ENCODE results near the gene CENPT. TPM values are rescaled to one million over a fixed set of nuclear protein-coding genes. Genes with fewer than 3 reads are reported as not detected.

CENPT gene
- total and polyA plus RNA-seq, 2 of the 8 experiments (the other 6 are each of a cell fraction or from before 2014, with no cell fraction given), result 42.4 to 53.4 TPM

- no peak for FAIRE-seq
- H3K14ac ChIP-seq (ENCODE audit: insufficient read length), result no peak overlapping the region
- H2AK5ac ChIP-seq (ENCODE audit: low read depth, low read length), result no peak overlapping the region
- H3K4me2 ChIP-seq (ENCODE audit: insufficient read depth in 1 of 2, low read depth in 2 of 2, low read length in 2 of 2), result peak overlapping the region; percentile 77 to 93
- H4K5ac ChIP-seq (ENCODE audit: insufficient read length, low read depth, low read length), result no peak overlapping the region
- H3K23me2 ChIP-seq (ENCODE audit: low read depth, low read length), result peaks cover 11% of the 10 kb centered on the region
- peaks cover 15% of the 10 kb centered on the region for H3K79me1 ChIP-seq (ENCODE audit: low read depth, low read length)
- no peak overlapping the region for H3K23ac ChIP-seq (ENCODE audit: insufficient read length)
- no peak for DNase-seq (ENCODE audit: low read depth in 1 of 2, low spot score in 2 of 2)
- ChIA-PET POLR2A (ENCODE audit: partially characterized antibody) (interaction anchor here (0.7 to 2.0 kb wide), 13 partner anchors 9 to 428 kb away, joined by 3 to 8 read pairs (median 4); partner anchors contain the start of genes DDX28, DUS2, GFOD2 and NFATC3), CTCF (ENCODE audit: partially characterized antibody) (interaction anchor here (0.6 to 3.0 kb wide), 6 partner anchors 10 to 123 kb away, joined by 3 to 29 read pairs (median 4); no protein-coding TSS in a partner anchor)
- no peak overlapping the region; the same call in 1 of the 2 replicates for H3K18ac ChIP-seq (ENCODE audit: extremely low read depth, low read length)
- H2BK15ac ChIP-seq (ENCODE audit: low read length), result no peak overlapping the region
- H2BK5ac ChIP-seq (ENCODE audit: low read depth, low read length), result peak overlapping the region; percentile 60; the same call in 1 of the 2 replicates
- no peak overlapping the region for H2BK12ac ChIP-seq (ENCODE audit: low read depth, low read length)
- H3K4ac ChIP-seq (replicated peaks; ENCODE audit: insufficient read length, low read depth, low read length), result no peak overlapping the region
- no peak overlapping the region for H3K56ac ChIP-seq (replicated peaks; ENCODE audit: insufficient read length, low read depth, low read length)
- H2BK120ac ChIP-seq (replicated peaks; ENCODE audit: low read depth, low read length), result no peak overlapping the region
- H3K9me3 ChIP-seq (ENCODE audit: insufficient read depth in 2 of 2, low read depth in 1 of 2, low read length in 1 of 2), result no peaks in the 10 kb centered on the region
- H3K4me1 ChIP-seq (replicated peaks in 1 of 4; ENCODE audit: control insufficient read depth in 3 of 4, insufficient read depth in 4 of 4, low read length in 3 of 4), result peaks cover 4 to 9% (median 5%) of the 10 kb centered on the region in 4 experiments; a peak in 6 of 7 replicates
- peak overlapping the region; percentile 79 to 88 (median 83) for H3K9ac ChIP-seq (replicated peaks in 1 of 4; ENCODE audit: extremely low read depth in 1 of 4, low read depth in 3 of 4, low read length in 3 of 4)
- peak overlapping the region; percentile 44; the same call in 1 of the 2 replicates for H2AFZ ChIP-seq (ENCODE audit: low read length)
- H3K27ac ChIP-seq (ENCODE audit: low read depth, low read length), result peak overlapping the region; percentile 52
- H2BK20ac ChIP-seq (ENCODE audit: low read length), result no peak overlapping the region
- H3K79me2 ChIP-seq (ENCODE audit: control insufficient read depth in 1 of 2, insufficient read depth in 2 of 2, low read length in 2 of 2), result peaks cover 5 to 28% of the 10 kb centered on the region in 2 experiments; a peak in 3 of 4 replicates
- peak overlapping the region; percentile 95 for H4K8ac ChIP-seq (ENCODE audit: extremely low read depth, insufficient read depth, low read length)
- no peak for TF ChIP-seq CTBP2 (IDR thresholded peaks at IDR 0.05; ENCODE audit: borderline replicate concordance, insufficient read depth, insufficient read length, low read length)
- peak; percentile 73 for TF ChIP-seq PHF8 (conservative IDR thresholded peaks at IDR 0.05; ENCODE audit: low read depth, low read length)
- no peak for TF ChIP-seq TAF1 (IDR thresholded peaks at IDR 0.05; ENCODE audit: low read depth, low read length)
- TF ChIP-seq KDM4A (IDR thresholded peaks at IDR 0.05; ENCODE audit: low read depth, low read length, severe bottlenecking), result peak; percentile 28
- TF ChIP-seq POLR2A (IDR thresholded peaks at IDR 0.05; ENCODE audit: control extremely low read depth in 1 of 2, low read depth in 2 of 2, low read length in 2 of 2), result no peak
- TF ChIP-seq BACH1 (IDR thresholded peaks at IDR 0.05; ENCODE audit: low read length), result no peak
- TF ChIP-seq TCF12 (IDR thresholded peaks at IDR 0.05; ENCODE audit: low read depth, low read length), result no peak
- no peak for TF ChIP-seq SP2 (IDR thresholded peaks at IDR 0.05; ENCODE audit: low read length)
- H3K4me3 ChIP-seq (ENCODE audit: extremely low read depth in 1 of 4, insufficient read depth in 2 of 4, low read depth in 3 of 4, low read length in 4 of 4), result peak overlapping the region; percentile 95 to 98 (median 96)
- peaks cover 0 to 8% of the 10 kb centered on the region in 2 experiments for H4K20me1 ChIP-seq (replicated peaks in 1 of 2; ENCODE audit: control insufficient read depth in 1 of 2, insufficient read depth in 2 of 2, low read length in 2 of 2)
- no peak overlapping the region for H4K91ac ChIP-seq (replicated peaks; ENCODE audit: insufficient read length, low read length)
- WGBS, 2 experiments (ENCODE audit: extremely low coverage in 1 of 2, insufficient coverage in 1 of 2, insufficient read length in 1 of 2, insufficient replicate concordance in 2 of 2, low coverage in 1 of 2, low lambda C conversion rate in 2 of 2, missing lambda C conversion rate in 1 of 2), result 6% methylated on average over 19 of the region's 26 CpGs; no CpG with 5 or more reads in 1 of the 2 experiments
- H3K36me3 ChIP-seq (ENCODE audit: control insufficient read depth in 2 of 4, insufficient read depth in 4 of 4, low read length in 3 of 4), result peaks cover 0 to 11% (median 0%) of the 10 kb centered on the region in 4 experiments; a peak in 3 of 8 replicates
- H3K27me3 ChIP-seq (replicated peaks in 1 of 4; ENCODE audit: control insufficient read depth in 3 of 4, extremely low read depth in 1 of 4, insufficient read depth in 3 of 4, low read length in 3 of 4), result no peaks in the 10 kb centered on the region
These were observed 41.6 kb downstream of the CENPT start for GRCh38 chr16:67805718-67806427.
